Mononuclear cell (primary cell): ENCODE data around the gene CCM2L. TPM values are rescaled to one million over a fixed set of nuclear protein-coding genes. Genes with fewer than 3 reads are reported as not detected.
A peak's percentile ranks its signal among the peaks of the same experiment; 100 is the strongest.

Experiments used
- H3K27me3 ChIP-seq: 2 replicates; pipeline ENCODE4 v1.6.0; 2011; ENCODE audit warnings: low read length, control low read depth; ENCODE audit not compliant: insufficient read depth
- H3K4me1 ChIP-seq: 2 replicates; pipeline ENCODE4 v1.5.1; 2011; ENCODE audit warnings: mild to moderate bottlenecking, low read length, control low read depth; ENCODE audit not compliant: insufficient read depth
- H3K4me3 ChIP-seq: 2 replicates; pipeline ENCODE4 v1.5.1; 2011; ENCODE audit warnings: mild to moderate bottlenecking, low read length, moderate library complexity
- H3K9me3 ChIP-seq: 2 replicates; pipeline ENCODE4 v1.5.1; 2011; ENCODE audit warnings: low read depth, mild to moderate bottlenecking, control low read depth, low read length
- total RNA-seq: library from RNA; depleted of rRNA; stranded (reverse); fragments of >200 nt; gene quantifications from one replicate; pipeline ENCODE4 v1.2.3, GENCODE V29; 2012

CCM2L gene
- total RNA-seq: 0.42 TPM

- Histone ChIP-seq H3K9me3 (no peaks in the 10 kb centered on the region), H3K4me3 (no peak within 1 kb of the TSS), H3K4me1 (no peaks in the 10 kb centered on the region), H3K27me3 (no peaks in the 10 kb centered on the region)
Observed at GRCh38 chr20:32010101-32010500, at the start of gene CCM2L. Gene CCM2L, plus strand, starts transcription at chr20:32010438. Its CDS starts 17 bp downstream, at chr20:32010455.

- Histone ChIP-seq H3K27me3 (peaks cover 16% of the 10 kb centered on the region), H3K4me3 (no peak overlapping the region), H3K9me3 (no peaks in the 10 kb centered on the region), H3K4me1 (no peaks in the 10 kb centered on the region)
Observed at GRCh38 chr20:31962761-31963160, 47.5 kb upstream of the CCM2L start.

DNA sequence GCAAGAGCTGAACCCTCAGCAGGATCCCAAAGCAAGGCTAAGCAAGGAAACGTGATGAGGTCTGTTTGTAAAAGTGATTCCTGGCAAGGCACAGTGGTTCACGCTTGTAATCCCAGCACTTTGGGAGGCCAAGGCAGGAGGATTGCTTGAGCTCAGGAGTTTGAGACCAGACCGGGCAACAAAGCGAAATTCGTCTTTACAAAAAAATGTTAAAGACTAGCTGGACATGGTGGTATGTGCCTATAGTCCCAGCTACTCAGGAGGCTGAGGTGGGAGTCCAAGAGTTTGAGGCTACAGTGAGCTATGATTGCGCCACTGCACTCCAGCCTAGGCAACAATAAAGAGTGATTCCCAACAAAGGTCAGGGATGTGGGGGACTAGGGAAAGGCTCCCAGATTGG lies 46.3 kb upstream of the CCM2L start:
- Histone ChIP-seq H3K27me3 (peaks cover 16% of the 10 kb centered on the region), H3K9me3 (no peaks in the 10 kb centered on the region), H3K4me1 (peaks cover 6% of the 10 kb centered on the region), H3K4me3 (no peak overlapping the region)

DNA sequence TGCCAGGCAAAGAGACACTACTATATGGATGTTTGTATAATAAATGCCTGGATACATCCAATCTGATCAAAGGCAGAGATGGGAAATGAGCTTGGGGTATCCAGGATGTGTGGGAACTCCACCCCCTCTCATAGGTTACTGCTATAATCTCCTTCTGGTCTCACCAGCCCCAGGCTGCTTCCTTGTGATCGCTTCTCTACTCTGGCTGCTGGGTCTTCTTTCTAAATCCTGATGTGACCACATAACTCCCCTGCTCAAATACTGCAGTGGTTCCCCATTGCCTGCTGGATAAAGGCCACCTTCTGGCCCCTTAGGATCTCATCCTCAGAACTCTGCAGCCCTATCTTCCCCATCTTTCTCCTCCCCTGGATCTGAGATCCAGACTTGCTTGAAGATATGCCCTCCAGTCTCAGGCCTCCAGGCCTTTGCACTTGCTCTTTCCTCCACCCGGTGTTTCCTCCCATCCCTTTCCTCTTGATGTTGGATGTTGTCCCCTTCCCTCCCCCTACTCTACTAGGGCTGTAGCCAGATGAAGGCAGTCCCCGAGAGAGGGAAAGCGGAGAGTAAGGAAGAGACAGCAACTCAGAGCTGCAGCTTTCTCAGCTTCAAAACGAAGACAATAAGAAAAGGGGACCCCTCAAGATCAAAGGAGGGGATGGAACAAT lies 43.1 kb upstream of the CCM2L start:
- H3K4me1 ChIP-seq: peaks cover 8% of the 10 kb centered on the region
- H3K4me3 ChIP-seq: no peak overlapping the region
- peaks cover 33% of the 10 kb centered on the region for H3K27me3 ChIP-seq
- no peaks in the 10 kb centered on the region for H3K9me3 ChIP-seq

GRCh38 chr20:31967830-31968249 lies 42.4 kb upstream of the CCM2L start, which contains the start of gene XKR7:
Gene XKR7, plus strand, starts transcription at chr20:31968151. Its CDS starts 25 bp downstream, at chr20:31968176.
- Histone ChIP-seq H3K4me3 (peak within 1 kb of the TSS; percentile 13), H3K9me3 (no peaks in the 10 kb centered on the region), H3K27me3 (peaks cover 33% of the 10 kb centered on the region), H3K4me1 (peaks cover 8% of the 10 kb centered on the region)

- no peaks in the 10 kb centered on the region for H3K9me3 ChIP-seq
- peaks cover 33% of the 10 kb centered on the region for H3K27me3 ChIP-seq
- H3K4me1 ChIP-seq: peaks cover 8% of the 10 kb centered on the region
- H3K4me3 ChIP-seq: peak overlapping the region; percentile 13
Observed at GRCh38 chr20:31968291-31969126, 41.7 kb upstream of the CCM2L start.

DNA sequence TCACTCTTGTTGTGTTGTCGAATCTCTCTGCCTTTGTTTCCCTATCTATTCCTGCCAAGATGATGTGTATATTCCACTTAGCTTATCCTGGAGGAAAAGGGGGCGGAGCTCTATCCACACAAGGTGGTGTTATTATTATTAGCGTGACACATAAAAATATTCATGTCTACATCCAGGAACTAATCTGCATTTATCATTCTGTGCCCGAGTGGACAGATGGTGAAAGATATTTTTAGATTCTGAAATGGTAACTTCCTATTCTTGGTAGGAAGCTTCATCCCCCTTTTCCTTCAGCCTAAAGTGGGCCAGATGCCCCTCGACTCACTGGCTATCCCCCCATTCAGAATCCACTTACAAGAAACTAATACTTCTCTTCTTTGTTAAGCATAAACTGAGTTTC lies 40.2 kb upstream of the CCM2L start:
- Histone ChIP-seq H3K27me3 (peaks cover 30% of the 10 kb centered on the region), H3K9me3 (no peaks in the 10 kb centered on the region), H3K4me1 (peaks cover 8% of the 10 kb centered on the region), H3K4me3 (no peak overlapping the region)

GRCh38 chr20:31972471-31973021 lies 37.7 kb upstream of the CCM2L start:
- H3K4me1 ChIP-seq: peaks cover 8% of the 10 kb centered on the region
- H3K9me3 ChIP-seq: no peaks in the 10 kb centered on the region
- H3K27me3 ChIP-seq: peaks cover 17% of the 10 kb centered on the region
- no peak overlapping the region for H3K4me3 ChIP-seq

DNA sequence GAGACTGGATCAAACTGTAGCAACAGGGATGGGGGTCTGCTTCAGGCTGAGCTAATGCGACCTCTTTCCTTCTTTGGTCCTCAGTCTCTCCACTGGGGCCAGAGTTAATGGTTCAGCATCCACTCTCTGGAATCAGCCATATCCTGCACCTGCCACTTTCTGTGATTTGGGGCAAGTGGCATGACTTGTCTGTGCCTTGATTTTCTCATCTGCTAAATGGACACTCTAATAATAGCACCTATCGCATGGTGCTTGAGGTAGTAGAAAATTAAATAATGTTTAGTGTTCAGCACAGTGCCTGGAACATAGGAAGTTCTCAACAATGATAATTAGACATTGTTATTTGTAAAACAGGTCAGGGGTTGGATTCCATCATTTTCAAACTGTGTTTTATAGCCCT lies 35.9 kb upstream of the CCM2L start:
- Histone ChIP-seq H3K27me3 (peaks cover 13% of the 10 kb centered on the region), H3K4me1 (no peaks in the 10 kb centered on the region), H3K9me3 (no peaks in the 10 kb centered on the region), H3K4me3 (no peak overlapping the region)

DNA sequence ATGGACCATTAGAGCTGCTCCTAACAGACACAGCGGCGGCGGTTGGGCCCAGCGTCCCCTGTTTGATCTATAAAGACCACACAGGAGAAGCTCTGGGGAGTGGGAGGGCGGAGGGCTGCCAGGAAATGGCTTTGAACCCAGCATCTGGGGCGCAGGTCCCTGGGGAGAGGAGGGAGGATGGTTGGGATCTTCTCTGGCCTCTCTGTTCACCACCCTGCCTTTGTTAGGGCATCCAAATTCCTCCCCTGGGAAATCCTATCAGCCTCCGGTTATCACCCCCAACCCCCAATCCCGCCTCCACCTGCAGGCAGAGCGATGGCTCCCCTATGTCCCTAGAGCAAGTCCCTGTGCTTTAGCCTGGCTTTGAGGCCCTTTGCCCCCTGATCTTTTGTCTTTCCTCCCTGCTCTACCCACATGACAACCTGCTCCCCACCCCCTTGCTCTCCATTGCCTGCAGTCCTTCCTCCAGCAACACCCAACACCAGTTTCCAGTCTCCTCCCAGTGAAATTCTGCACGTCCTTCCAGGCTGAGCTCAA lies 35.2 kb upstream of the CCM2L start:
- Histone ChIP-seq H3K4me3 (no peak overlapping the region), H3K27me3 (peaks cover 8% of the 10 kb centered on the region), H3K4me1 (no peaks in the 10 kb centered on the region), H3K9me3 (no peaks in the 10 kb centered on the region)

GRCh38 chr20:31975874-31976273 lies 34.4 kb upstream of the CCM2L start:
- H3K27me3 ChIP-seq: peaks cover 3% of the 10 kb centered on the region
- H3K9me3 ChIP-seq: no peaks in the 10 kb centered on the region
- H3K4me1 ChIP-seq: no peaks in the 10 kb centered on the region
- H3K4me3 ChIP-seq: no peak overlapping the region

DNA sequence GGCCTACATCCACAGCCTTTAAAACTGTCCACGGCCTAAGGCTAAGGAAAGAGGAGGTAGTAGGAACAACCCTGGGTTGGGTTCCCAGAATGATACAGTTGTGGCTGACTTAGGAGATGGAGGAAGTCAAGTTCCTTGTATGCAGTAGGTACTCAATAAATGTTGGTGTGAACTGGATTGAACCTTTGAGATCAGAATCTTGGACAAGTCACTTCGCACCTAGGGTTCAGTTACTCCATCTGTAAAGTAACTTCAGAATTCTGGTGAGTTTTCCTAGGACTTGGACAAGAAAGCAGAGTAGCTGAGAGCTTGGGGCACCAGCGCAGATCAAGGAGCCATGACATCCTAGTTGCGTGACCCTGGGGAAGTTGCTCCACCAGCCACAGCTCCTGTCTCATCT lies 33.2 kb upstream of the CCM2L start:
- H3K27me3 ChIP-seq: no peaks in the 10 kb centered on the region
- no peaks in the 10 kb centered on the region for H3K4me1 ChIP-seq
- no peak overlapping the region for H3K4me3 ChIP-seq
- H3K9me3 ChIP-seq: no peaks in the 10 kb centered on the region

DNA sequence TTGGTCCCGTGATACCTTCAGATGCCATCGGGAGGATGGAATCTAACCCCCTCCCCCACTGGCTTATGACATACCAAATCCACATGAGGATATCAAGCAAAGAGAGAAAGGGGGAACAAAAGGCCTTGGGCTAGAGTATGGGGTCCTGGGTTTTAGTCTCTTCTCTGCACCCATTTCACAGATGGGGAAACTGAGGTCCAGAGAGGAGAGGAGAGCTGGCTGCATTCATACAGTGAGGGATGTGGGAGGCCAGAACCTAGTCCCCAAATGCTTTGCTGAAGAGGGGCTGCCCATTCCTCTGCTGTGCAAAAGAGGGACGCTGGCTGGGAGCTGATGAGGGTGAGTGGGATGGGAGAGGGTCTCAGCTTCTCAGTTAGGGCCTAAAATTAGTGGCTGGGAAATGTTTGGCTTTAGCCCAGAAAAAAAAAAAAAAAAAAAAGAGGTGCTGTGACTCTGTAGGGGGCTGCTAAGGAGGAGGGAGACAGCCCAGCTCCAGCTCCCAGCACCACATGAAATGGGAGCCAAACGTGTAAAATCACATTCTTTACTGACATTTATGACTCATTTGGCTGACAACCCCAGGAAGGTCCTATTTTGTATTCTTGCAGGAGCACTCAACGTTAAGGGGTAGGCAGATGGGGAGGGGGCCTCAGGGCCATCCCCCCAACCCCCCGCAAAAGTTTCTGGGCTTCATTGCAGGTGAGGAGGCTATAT lies 30.4 kb upstream of the CCM2L start:
- Histone ChIP-seq H3K9me3 (no peaks in the 10 kb centered on the region), H3K4me1 (no peaks in the 10 kb centered on the region), H3K4me3 (no peak overlapping the region), H3K27me3 (no peaks in the 10 kb centered on the region)

GRCh38 chr20:31981784-31982183 lies 28.5 kb upstream of the CCM2L start:
- no peaks in the 10 kb centered on the region for H3K9me3 ChIP-seq
- H3K27me3 ChIP-seq: no peaks in the 10 kb centered on the region
- no peaks in the 10 kb centered on the region for H3K4me1 ChIP-seq
- H3K4me3 ChIP-seq: no peak overlapping the region
